PC-3 (cell line): Measurements from ENCODE around the gene CLECL1.
"Not testable (repeated sequence)": the region's sequence is repeated elsewhere in the genome, so short reads cannot be mapped to it uniquely, and the experiment has no call there.

Experiments used
- EZH2 ChIP-seq: fragments of 300-600 bp; sonication (generic); IDR thresholded peaks from one replicate; pipeline ENCODE4 v1.6.1; 2017; ENCODE audit warnings: antibody characterized with exemption, mild to moderate bottlenecking, low read length; ENCODE audit not compliant: unreplicated experiment
- TF ChIP-seq, protein P1 (sequence below): fragments of 300-600 bp; sonication (generic); conservative IDR thresholded peaks from 2 replicates; pipeline ENCODE4 v1.5.1; 2017; ENCODE audit warnings: antibody characterized with exemption, low read depth, mild to moderate bottlenecking, low read length

- TF ChIP-seq, protein P1, sequence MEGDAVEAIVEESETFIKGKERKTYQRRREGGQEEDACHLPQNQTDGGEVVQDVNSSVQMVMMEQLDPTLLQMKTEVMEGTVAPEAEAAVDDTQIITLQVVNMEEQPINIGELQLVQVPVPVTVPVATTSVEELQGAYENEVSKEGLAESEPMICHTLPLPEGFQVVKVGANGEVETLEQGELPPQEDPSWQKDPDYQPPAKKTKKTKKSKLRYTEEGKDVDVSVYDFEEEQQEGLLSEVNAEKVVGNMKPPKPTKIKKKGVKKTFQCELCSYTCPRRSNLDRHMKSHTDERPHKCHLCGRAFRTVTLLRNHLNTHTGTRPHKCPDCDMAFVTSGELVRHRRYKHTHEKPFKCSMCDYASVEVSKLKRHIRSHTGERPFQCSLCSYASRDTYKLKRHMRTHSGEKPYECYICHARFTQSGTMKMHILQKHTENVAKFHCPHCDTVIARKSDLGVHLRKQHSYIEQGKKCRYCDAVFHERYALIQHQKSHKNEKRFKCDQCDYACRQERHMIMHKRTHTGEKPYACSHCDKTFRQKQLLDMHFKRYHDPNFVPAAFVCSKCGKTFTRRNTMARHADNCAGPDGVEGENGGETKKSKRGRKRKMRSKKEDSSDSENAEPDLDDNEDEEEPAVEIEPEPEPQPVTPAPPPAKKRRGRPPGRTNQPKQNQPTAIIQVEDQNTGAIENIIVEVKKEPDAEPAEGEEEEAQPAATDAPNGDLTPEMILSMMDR = not testable (repeated sequence)
- TF ChIP-seq EZH2 = not testable (repeated sequence)
Observed at GRCh38 chr12:9682949-9683348, 49.9 kb downstream of the CLECL1 start.
